ENCODE results near the gene SLIT3.

SLIT3 gene

GRCh38 chr5:168889039-168889438 is 411.9 kb downstream of the SLIT3 start:
- DNase-seq (ENCODE audit: low read depth) = no peak
- TF ChIP-seq, protein P1, sequence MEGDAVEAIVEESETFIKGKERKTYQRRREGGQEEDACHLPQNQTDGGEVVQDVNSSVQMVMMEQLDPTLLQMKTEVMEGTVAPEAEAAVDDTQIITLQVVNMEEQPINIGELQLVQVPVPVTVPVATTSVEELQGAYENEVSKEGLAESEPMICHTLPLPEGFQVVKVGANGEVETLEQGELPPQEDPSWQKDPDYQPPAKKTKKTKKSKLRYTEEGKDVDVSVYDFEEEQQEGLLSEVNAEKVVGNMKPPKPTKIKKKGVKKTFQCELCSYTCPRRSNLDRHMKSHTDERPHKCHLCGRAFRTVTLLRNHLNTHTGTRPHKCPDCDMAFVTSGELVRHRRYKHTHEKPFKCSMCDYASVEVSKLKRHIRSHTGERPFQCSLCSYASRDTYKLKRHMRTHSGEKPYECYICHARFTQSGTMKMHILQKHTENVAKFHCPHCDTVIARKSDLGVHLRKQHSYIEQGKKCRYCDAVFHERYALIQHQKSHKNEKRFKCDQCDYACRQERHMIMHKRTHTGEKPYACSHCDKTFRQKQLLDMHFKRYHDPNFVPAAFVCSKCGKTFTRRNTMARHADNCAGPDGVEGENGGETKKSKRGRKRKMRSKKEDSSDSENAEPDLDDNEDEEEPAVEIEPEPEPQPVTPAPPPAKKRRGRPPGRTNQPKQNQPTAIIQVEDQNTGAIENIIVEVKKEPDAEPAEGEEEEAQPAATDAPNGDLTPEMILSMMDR (IDR thresholded peaks at IDR 0.05; ENCODE audit: low read length, missing control alignments) = no peak
- no peak overlapping the region for H3K4me3 ChIP-seq (replicated peaks; ENCODE audit: low read depth, low read length)

- TF ChIP-seq, protein P1 (IDR thresholded peaks at IDR 0.05; ENCODE audit: low read length, missing control alignments) = no peak
- DNase-seq (ENCODE audit: low read depth) = no peak
- H3K4me3 ChIP-seq (replicated peaks; ENCODE audit: low read depth, low read length) = no peak overlapping the region
Measured at GRCh38 chr5:168887931-168888330, 413.0 kb downstream of the SLIT3 start.

- H3K4me3 ChIP-seq (replicated peaks; ENCODE audit: low read depth, low read length) = no peak overlapping the region
- DNase-seq (ENCODE audit: low read depth) = no peak
- TF ChIP-seq, protein P1 (IDR thresholded peaks at IDR 0.05; ENCODE audit: low read length, missing control alignments) = no peak
Measured at GRCh38 chr5:168886157-168886556, 414.8 kb downstream of the SLIT3 start.

DNA sequence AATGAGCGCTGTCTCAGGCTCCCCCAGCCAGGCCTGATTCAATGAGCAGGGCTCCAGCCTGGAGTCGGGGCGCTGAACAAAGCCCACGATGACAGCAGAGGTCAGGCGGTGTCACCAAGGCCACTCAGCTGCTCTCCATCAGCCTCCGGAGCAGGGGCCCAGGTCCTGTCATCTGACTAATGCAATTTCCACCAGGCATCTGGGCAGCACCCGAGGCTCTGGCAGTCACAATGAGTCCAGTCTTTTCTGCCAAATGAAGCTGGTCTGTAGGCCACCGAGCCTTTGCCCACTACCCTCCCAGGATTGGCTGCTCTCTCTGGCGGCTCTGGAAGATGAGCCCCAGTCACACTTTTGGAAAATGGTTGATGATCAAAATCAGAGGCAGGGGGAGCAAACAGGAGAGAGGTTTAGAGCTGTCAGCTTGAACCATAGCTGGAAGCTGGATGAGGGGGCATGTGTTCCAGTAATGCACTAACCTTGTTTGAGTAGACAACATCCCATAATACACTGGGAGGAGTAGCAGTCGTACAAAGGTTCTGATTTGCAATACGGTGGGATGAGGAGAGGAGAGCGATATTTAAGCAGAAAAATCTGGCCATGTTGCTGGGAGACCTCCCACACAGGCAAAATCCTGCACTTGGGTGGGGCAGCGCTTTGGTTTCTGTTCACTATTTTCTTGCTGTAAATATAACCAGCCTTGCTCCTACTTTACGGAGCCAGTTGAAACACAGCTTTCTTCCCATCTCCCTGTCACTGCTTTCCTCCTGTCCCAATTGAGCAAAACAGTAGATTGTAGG is 415.4 kb downstream of the SLIT3 start:
- H3K4me3 ChIP-seq (replicated peaks; ENCODE audit: low read depth, low read length) = no peak overlapping the region
- TF ChIP-seq, protein P1 (IDR thresholded peaks at IDR 0.05; ENCODE audit: low read length, missing control alignments) = no peak
- DNase-seq (ENCODE audit: low read depth) = no peak

GRCh38 chr5:168883991-168884390 is 416.9 kb downstream of the SLIT3 start:
- DNase-seq (ENCODE audit: low read depth) = no peak
- TF ChIP-seq, protein P1 (IDR thresholded peaks at IDR 0.05; ENCODE audit: low read length, missing control alignments) = no peak
- no peak overlapping the region for H3K4me3 ChIP-seq (replicated peaks; ENCODE audit: low read depth, low read length)

DNA sequence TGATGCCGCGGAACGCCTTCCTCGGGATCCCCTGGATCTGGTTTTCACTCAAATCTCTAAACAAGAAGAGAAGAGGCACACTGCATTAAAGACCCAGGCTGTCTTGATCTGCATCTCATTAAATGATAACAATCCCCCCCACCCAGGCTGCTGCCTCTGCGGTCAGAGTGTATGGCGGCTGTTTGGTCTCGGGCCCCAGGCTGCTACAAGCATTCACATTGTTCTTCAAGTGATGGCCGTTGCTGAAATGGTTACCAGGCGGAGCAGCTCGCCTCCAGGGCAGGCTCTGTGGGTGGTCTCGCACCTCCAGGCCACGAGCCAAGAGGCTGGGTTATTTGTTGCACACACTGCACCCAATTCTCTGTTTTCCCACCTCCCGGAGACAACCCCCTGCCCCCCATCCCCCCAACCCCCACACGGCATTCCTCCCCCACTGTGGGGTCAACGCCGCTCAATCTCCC is 417.6 kb downstream of the SLIT3 start:
- no peak for DNase-seq (ENCODE audit: low read depth)
- TF ChIP-seq, protein P1 (IDR thresholded peaks at IDR 0.05; ENCODE audit: low read length, missing control alignments) = no peak
- no peak overlapping the region for H3K4me3 ChIP-seq (replicated peaks; ENCODE audit: low read depth, low read length)

DNA sequence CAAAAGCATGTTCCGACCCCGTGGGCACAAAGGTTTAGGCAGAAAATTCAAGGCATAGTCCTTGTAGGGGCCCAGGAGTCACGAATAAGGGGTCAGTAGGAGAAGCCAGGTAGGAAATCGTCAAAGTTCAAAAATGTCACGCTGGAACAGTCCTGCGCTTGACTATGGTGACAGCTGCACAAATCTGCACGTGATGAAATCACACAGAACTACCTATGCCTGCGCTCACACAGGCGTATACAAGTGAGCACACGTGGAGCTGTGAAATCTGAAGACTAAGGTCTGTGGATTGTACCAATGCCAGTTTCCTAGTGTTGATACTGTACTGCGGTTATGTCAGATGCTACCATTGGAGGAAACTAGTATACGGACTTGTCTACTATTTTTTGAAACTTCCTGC is 418.7 kb downstream of the SLIT3 start:
- DNase-seq (ENCODE audit: low read depth) = no peak
- no peak overlapping the region for H3K4me3 ChIP-seq (replicated peaks; ENCODE audit: low read depth, low read length)
- TF ChIP-seq, protein P1 (IDR thresholded peaks at IDR 0.05; ENCODE audit: low read length, missing control alignments) = no peak

Data from fibroblast of pulmonary artery (primary cell).